Activated T-helper 2 cell treated with anti-CD3 and anti-CD28 coated beads, Interferon-gamma antibody, Interleukin-2, Interleukin-4, amounts not matched to agents 10 μg/mL and 5 μg/mL and 100 μg/mL, durations not matched to agents 14 hours and 24 hours and 36 hours (primary cell): ENCODE results near the gene TUT4. TPM values are rescaled to one million over a fixed set of nuclear protein-coding genes. Genes with fewer than 3 reads are reported as not detected.

Experiments used
- DNase-seq: peaks from one replicate; pipeline ENCODE4 v3.0.0; 2021; ENCODE audit warnings: low spot score
- H3K27ac Mint-ChIP-seq: one replicate; pipeline ENCODE4 v1.8.0; 2021; ENCODE audit warnings: mixed read lengths
- H3K27me3 Mint-ChIP-seq: one replicate; pipeline ENCODE4 v1.8.0; 2021; ENCODE audit warnings: low read depth, mixed read lengths
- H3K36me3 Mint-ChIP-seq: one replicate; pipeline ENCODE4 v1.8.0; 2021; ENCODE audit warnings: low read depth, mixed read lengths
- H3K4me1 Mint-ChIP-seq: one replicate; pipeline ENCODE4 v1.8.0; 2021; ENCODE audit warnings: low read depth, mixed read lengths
- H3K4me3 Mint-ChIP-seq: one replicate; pipeline ENCODE4 v1.8.0; 2021; ENCODE audit warnings: low read depth, mild to moderate bottlenecking, moderate library complexity, mixed read lengths
- H3K9me3 Mint-ChIP-seq: one replicate; pipeline ENCODE4 v1.8.0; 2021; ENCODE audit warnings: mixed read lengths
- intact Hi-C: fragments of 100-400 bp; cut with micrococcal nuclease; formaldehyde crosslinking; loops from one replicate; pipeline ENCODE4 v1.15.1; 2023
- total RNA-seq: library from RNA; stranded (reverse); gene quantifications from 2 replicates; pipeline ENCODE4 v1.2.3, GENCODE V29; 2022

TUT4 gene
- total RNA-seq, 1 donor from 2014 or later, result 63.1 TPM

DNA sequence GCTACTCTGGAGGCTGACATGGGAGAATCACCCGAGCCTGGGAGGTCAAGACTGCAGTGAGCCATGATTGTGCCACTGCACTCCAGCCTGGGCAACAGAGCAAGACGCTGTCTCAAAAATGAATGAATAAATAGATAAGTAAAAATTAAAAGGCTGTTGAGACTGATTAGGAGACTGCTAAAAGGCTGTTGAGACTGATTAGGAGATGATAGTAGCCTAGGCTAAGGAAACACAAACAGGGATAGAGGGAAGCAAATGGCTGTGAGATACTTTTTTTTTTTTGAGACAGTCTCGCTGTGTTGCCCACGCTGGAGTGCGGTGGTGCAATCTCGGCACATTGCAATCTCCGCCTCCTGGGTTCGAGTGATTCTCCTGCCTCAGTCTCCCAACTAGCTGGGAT lies 120.1 kb downstream of the TUT4 start:
- H3K4me3 Mint-ChIP-seq, result no peak overlapping the region

DNA sequence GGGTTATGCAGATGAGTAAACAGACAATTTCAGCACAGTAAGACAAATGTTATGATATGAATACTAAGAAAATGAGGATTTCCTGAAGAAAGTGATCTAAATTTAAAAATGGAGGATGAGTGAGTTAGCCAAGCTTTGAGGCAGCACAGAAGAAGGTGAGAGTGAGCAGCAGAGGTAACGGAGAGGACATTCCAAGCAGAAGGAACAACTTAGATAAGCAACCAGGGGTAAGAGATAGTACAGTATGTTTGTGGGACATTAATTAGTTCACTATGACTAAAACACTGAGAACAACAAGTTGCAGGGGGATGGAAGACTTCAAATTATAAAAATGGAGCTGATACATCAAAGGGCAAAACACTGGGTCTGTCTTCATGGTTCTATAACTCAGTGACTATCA lies 125.7 kb downstream of the TUT4 start:
- intact Hi-C loops, result loop anchor here (10.0 kb wide), 1 partner anchor 98 kb away; no protein-coding TSS in a partner anchor
- Mint-ChIP-seq H3K9me3 (no peaks in the 10 kb centered on the region), H3K27me3 (no peaks in the 10 kb centered on the region), H3K27ac (peak overlapping the region; percentile 1), H3K36me3 (peaks cover 55% of the 10 kb centered on the region), H3K4me3 (no peak overlapping the region), H3K4me1 (peaks cover 33% of the 10 kb centered on the region)
- no peak for DNase-seq

More for the DNA sequence above, 120.1 kb downstream of the TUT4 start:
- Mint-ChIP-seq H3K27ac (no peak overlapping the region), H3K36me3 (peaks cover 50% of the 10 kb centered on the region), H3K4me1 (no peaks in the 10 kb centered on the region), H3K27me3 (no peaks in the 10 kb centered on the region), H3K9me3 (no peaks in the 10 kb centered on the region)
- no peak for DNase-seq
- intact Hi-C loops, result no loop called here

DNA sequence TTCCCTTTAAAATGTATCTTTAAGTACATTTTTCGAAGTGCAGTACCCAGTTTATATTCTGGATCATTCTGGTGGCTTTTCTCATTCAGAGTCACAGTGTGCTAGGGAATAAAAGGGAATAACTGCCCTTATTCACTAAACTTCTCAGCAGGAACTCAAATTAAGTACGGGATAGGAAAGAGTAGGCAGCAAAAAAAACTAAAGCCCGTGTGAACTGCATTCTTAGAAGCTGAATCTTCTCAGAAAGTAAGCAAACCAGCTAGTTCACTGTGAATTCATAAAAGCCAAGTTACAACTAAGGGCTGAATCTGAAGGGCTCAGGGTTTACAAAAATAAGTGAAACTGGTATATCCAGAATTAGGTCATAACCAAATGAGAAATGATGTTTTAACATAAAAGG lies 126.5 kb downstream of the TUT4 start:
- DNase-seq, result no peak
- intact Hi-C loops, result loop anchor here (10.0 kb wide), 1 partner anchor 98 kb away; no protein-coding TSS in a partner anchor
- H3K27me3 Mint-ChIP-seq, result no peaks in the 10 kb centered on the region
- H3K27ac Mint-ChIP-seq, result peak overlapping the region; percentile 25
- no peak overlapping the region for H3K4me3 Mint-ChIP-seq
- peaks cover 59% of the 10 kb centered on the region for H3K36me3 Mint-ChIP-seq
- peaks cover 33% of the 10 kb centered on the region for H3K4me1 Mint-ChIP-seq
- H3K9me3 Mint-ChIP-seq, result no peaks in the 10 kb centered on the region

DNA sequence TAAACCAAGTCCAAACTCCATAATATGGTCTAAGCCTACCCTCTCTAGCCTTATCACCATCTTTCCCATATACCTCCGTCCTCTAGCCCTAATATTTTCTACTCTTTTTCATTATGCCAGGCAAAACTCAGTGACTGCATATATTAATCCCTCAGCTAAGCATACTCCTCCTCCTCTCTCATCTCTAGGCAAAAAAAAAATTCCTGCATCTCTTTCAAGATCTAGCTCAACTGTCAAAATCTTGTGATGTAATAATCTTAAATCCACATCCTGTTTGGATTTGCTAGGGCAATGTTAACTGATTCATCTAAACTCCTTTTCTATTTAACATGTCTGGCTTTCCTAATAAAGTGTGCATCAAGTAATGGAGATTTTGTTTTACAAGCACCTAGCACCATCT lies 128.1 kb downstream of the TUT4 start:
- intact Hi-C loops, result loop anchor here (1.0 to 10.0 kb wide), 4 partner anchors 21 to 261 kb away; partner anchors contain the start of genes ORC1, PRPF38A and TUT4
- no peak for DNase-seq
- Mint-ChIP-seq H3K4me1 (peaks cover 33% of the 10 kb centered on the region), H3K4me3 (peak overlapping the region; percentile 52), H3K9me3 (no peaks in the 10 kb centered on the region), H3K27ac (peak overlapping the region; percentile 91), H3K36me3 (peaks cover 54% of the 10 kb centered on the region), H3K27me3 (no peaks in the 10 kb centered on the region)

DNA sequence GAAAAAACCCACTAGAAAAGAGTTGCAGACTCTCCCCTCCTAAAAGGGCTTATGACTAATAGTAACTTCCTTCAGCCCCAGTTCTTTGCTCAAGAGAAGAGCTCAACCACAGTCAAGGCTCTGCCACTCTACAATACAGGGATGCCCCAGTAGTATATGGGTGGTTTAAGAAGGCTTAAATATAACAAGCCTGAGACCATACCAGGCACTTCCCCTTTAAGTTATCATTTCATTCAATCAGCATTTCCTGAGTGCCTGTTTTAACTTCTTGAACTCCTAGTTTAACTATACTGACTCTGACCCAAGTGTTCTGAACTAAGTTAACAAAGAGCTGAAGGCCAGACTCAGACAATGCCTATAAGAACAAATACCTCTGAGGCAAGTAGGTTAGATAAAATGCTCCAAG lies 128.7 kb downstream of the TUT4 start:
- peak; percentile 18 for DNase-seq
- intact Hi-C loops, result loop anchor here (1.0 to 10.0 kb wide), 4 partner anchors 20 to 262 kb away; partner anchors contain the start of genes ORC1, PRPF38A and TUT4
- Mint-ChIP-seq H3K27ac (peak overlapping the region; percentile 91), H3K4me1 (peaks cover 37% of the 10 kb centered on the region), H3K9me3 (no peaks in the 10 kb centered on the region), H3K27me3 (no peaks in the 10 kb centered on the region), H3K4me3 (peak overlapping the region; percentile 54), H3K36me3 (peaks cover 60% of the 10 kb centered on the region)

DNA sequence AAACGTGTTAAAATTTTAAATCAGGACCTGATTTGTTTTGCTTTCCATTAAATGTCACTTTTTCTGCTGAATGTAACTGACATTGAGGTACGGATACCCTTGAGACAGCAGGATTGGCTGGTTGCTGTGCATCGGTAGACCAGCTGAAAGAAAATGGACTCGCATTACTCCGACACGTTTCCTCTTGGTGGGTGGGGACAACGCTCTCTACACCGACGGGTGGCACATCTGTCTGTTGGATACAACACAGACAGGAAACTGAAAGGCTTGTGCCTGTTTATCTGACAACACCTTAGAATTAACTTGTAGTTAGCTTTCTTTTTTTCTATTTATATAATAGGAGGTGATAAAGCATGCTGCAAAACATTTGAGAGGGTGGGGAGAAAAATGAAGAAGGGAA lies 129.1 kb downstream of the TUT4 start:
- Mint-ChIP-seq H3K27me3 (no peaks in the 10 kb centered on the region), H3K27ac (peak overlapping the region; percentile 91), H3K9me3 (no peaks in the 10 kb centered on the region), H3K4me3 (peak overlapping the region; percentile 54), H3K4me1 (peaks cover 37% of the 10 kb centered on the region), H3K36me3 (peaks cover 62% of the 10 kb centered on the region)
- peak; percentile 73 for DNase-seq
- intact Hi-C loops, result loop anchor here (1.0 to 10.0 kb wide), 4 partner anchors 19 to 263 kb away; partner anchors contain the start of genes ORC1, PRPF38A and TUT4

DNA sequence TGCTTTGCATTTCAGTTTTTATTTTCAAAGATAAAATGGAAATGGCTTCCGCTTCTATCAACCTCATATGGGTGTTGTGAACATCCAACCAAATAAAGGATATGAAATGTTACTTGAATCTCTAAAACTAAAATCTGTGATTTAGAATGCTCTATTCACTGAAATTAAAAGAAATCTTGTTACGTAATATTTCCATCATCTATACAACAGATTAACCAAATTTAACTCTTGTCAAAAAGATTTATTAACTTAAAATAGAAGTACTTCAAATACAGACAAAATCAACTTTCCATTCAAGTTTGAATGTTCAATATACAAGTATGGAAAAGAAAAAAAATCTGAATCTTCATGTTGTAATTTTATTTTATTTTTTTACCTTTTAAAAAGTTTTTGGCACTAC lies 129.8 kb downstream of the TUT4 start:
- no peak for DNase-seq
- no peaks in the 10 kb centered on the region for H3K27me3 Mint-ChIP-seq
- H3K4me1 Mint-ChIP-seq, result peaks cover 39% of the 10 kb centered on the region
- H3K36me3 Mint-ChIP-seq, result peaks cover 66% of the 10 kb centered on the region
- H3K27ac Mint-ChIP-seq, result peak overlapping the region; percentile 33
- no peak overlapping the region for H3K4me3 Mint-ChIP-seq
- no peaks in the 10 kb centered on the region for H3K9me3 Mint-ChIP-seq
- intact Hi-C loops, result loop anchor here (5.0 to 10.0 kb wide), 2 partner anchors 102 to 129 kb away; partner anchors contain the start of gene TUT4

DNA sequence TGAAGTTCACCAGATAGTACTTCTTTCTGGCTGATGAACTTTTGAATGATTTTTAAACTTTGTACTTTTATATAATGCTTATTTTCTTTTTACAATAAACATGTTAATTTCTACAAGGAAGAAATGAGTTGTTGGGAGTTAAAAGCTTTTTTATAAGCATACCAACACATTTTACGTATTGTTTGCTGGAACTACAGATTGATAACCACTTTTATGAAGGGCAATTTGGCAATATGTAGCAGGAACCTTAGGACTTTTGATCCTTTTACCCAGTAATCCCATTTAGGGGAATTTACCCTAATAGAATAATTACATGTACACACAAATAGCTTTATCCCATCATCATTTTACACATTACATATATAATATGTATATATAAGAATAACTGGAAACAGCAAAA lies 132.2 kb downstream of the TUT4 start:
- H3K9me3 Mint-ChIP-seq, result no peaks in the 10 kb centered on the region
- H3K4me1 Mint-ChIP-seq, result peaks cover 32% of the 10 kb centered on the region
- intact Hi-C loops, result loop anchor here (5.0 to 10.0 kb wide), 2 partner anchors 104 to 132 kb away; partner anchors contain the start of gene TUT4
- H3K36me3 Mint-ChIP-seq, result peaks cover 74% of the 10 kb centered on the region
- DNase-seq, result no peak
- no peak overlapping the region for H3K4me3 Mint-ChIP-seq
- no peaks in the 10 kb centered on the region for H3K27me3 Mint-ChIP-seq
- no peak overlapping the region for H3K27ac Mint-ChIP-seq

DNA sequence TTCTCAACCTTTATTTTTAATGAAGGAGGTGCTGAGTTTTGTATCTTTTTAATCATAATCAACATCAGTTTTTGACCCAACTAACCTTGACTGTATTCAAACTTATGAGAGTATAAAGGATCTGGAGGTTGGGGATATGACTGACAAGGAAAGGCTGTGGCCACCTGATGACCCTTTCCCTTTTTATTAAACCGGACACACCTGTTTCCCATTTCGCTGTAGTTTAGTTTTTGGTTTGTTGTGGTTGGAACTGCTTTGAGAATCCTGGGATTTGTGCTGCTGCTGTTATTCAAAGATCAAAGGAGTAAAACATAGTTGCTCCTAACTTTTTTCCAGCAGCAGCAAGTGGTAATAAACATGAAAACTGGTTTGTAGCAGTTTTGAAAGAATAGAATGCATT lies 136.1 kb downstream of the TUT4 start:
- Mint-ChIP-seq H3K4me1 (peaks cover 9% of the 10 kb centered on the region), H3K4me3 (no peak overlapping the region), H3K9me3 (no peaks in the 10 kb centered on the region), H3K36me3 (peaks cover 78% of the 10 kb centered on the region), H3K27me3 (no peaks in the 10 kb centered on the region), H3K27ac (no peak overlapping the region)
- no peak for DNase-seq
- intact Hi-C loops, result no loop called here

DNA sequence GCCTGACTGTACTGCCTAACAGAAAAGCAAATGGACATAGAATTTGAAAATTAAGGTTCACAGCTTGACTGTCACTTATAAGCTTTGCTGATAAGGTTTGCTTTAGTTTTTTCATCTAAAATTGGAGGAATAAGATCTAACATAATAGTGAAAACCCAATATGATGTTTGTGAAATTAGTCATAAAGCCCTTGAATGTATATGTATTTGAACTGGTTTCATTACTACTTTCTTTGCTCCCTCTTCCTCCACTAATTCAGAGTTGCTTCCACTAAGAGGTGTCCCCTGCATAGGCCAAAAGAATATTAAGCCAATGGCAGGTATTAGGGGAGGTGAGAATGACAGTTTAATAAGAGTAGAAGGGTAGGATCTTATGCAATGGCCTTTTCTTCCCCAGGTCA lies 137.9 kb downstream of the TUT4 start:
- intact Hi-C loops, result no loop called here
- Mint-ChIP-seq H3K36me3 (peaks cover 82% of the 10 kb centered on the region), H3K27ac (no peak overlapping the region)

DNA sequence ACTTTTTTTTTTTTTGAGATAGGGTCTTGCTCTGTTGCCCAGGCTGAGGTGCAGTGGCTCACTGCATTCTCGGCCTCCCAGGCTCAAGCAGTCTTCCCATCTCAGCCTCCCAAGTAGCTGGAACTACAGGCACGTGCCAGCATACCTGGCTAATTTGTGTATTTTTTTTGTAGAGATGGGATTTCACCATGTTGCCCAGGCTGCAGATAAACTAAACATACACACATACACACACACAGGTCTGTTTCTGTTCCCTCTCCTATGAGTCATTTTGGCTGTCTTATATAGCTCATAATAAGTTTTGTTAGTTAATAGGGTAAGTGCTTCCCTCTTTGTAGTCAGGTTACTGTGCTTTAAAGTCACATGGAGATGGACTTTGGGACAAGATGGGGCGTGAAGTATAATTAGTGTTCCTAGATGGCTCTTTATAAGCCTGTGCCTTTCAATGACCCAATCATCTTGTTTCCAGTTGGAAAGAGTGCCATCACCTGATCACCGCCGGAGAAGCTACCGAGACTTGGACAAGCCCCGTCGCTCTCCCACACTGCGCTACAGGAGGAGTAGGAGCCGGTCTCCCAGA lies 139.4 kb downstream of the TUT4 start:
- Mint-ChIP-seq H3K27ac (no peak overlapping the region), H3K27me3 (no peaks in the 10 kb centered on the region), H3K36me3 (peaks cover 78% of the 10 kb centered on the region), H3K9me3 (no peaks in the 10 kb centered on the region), H3K4me3 (no peak overlapping the region), H3K4me1 (peaks cover 6% of the 10 kb centered on the region)
- no peak for DNase-seq
- intact Hi-C loops, result no loop called here

More for the DNA sequence above, 137.9 kb downstream of the TUT4 start:
- H3K9me3 Mint-ChIP-seq, result no peaks in the 10 kb centered on the region
- no peak overlapping the region for H3K4me3 Mint-ChIP-seq
- H3K27me3 Mint-ChIP-seq, result no peaks in the 10 kb centered on the region
- H3K4me1 Mint-ChIP-seq, result peaks cover 9% of the 10 kb centered on the region
- no peak for DNase-seq

DNA sequence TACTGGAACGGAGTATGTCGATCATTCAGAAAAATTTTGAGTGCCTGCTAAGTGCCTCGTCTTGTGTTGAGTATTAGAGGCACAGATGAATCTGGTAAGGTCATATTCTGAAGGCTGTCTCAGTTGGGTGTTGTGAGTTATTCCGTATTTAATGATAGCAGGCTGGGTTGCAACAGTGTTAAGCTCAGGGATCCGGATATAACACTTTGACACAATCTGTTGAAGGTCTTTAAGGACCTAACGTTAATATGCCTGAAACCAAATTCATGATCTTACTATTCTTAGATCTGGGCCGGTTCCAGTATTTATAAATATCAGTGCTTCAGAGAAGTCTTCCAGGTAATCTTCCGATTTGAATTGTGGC lies 147.9 kb downstream of the TUT4 start:
- Mint-ChIP-seq H3K27me3 (no peaks in the 10 kb centered on the region), H3K36me3 (peaks cover 69% of the 10 kb centered on the region), H3K4me1 (peaks cover 40% of the 10 kb centered on the region)

More for the DNA sequence above, 147.9 kb downstream of the TUT4 start:
- intact Hi-C loops, result loop anchor here (1.0 to 10.0 kb wide), 7 partner anchors 19 to 527 kb away; partner anchors contain the start of genes BTF3L4, CC2D1B, NRDC and TXNDC12
- Mint-ChIP-seq H3K27ac (peak overlapping the region; percentile 97), H3K4me3 (peak overlapping the region; percentile 98), H3K9me3 (no peaks in the 10 kb centered on the region)
- no peak for DNase-seq
